Naive thymus-derived CD4-positive, alpha-beta T cell (primary cell): ENCODE results near the gene C9orf72. TPM values are rescaled to one million over a fixed set of nuclear protein-coding genes. Genes with fewer than 3 reads are reported as not detected.
A peak's percentile ranks its signal among the peaks of the same experiment; 100 is the strongest.

Source experiments
- ATAC-seq: fragments of 150-1000 bp; cut with Tn5 transposase; 2 replicates; pipeline ENCODE4 v1.10.0; 2021; ENCODE audit warnings: mild to moderate bottlenecking, moderate library complexity
- CTCF ChIA-PET: fragments of 350-600 bp; sonication (Branson Sonifier 250); formaldehyde crosslinking; loops from one replicate; lab custom pipeline; 2021; ENCODE audit warnings: antibody characterized with exemption; lab: Charles Lee
- POLR2A ChIA-PET: fragments of 350-600 bp; sonication (Branson Sonifier 250); formaldehyde crosslinking; loops from one replicate; lab custom pipeline; 2021; ENCODE audit warnings: antibody characterized with exemption, inconsistent platforms; lab: Charles Lee
- DNase-seq, 9 donors: peaks; one replicate each; pipeline versions ENCODE4 v3.0.0 to v3.0.0-alpha.2; 2020 to 2022; ENCODE audit warnings: mixed read lengths in 1 of 9
- H3K27ac ChIP-seq: one replicate; pipeline ENCODE4 v1.7.0; 2013; ENCODE audit warnings: mild to moderate bottlenecking, low read depth, low read length, moderate library complexity
- H3K27me3 ChIP-seq, 2 donors: one replicate each; pipeline ENCODE4 v1.7.0; 2013; ENCODE audit warnings: low read length in 2 of 2, mild to moderate bottlenecking in 2 of 2, moderate library complexity in 2 of 2; ENCODE audit not compliant: control insufficient read depth in 2 of 2, insufficient read depth in 2 of 2
- H3K36me3 ChIP-seq, 3 experiments: 1 replicate in 2 of 3; 2 replicates in 1 of 3; pipeline ENCODE4 v1.7.0; 2013; ENCODE audit warnings: low read length in 3 of 3, mild to moderate bottlenecking in 3 of 3, moderate library complexity in 1 of 3; ENCODE audit not compliant: insufficient read depth in 3 of 3, control insufficient read depth in 2 of 3
- H3K4me1 ChIP-seq, 2 donors: one replicate each; pipeline ENCODE4 v1.7.0; 2013; ENCODE audit warnings: low read length in 2 of 2, mild to moderate bottlenecking in 2 of 2, moderate library complexity in 1 of 2; ENCODE audit not compliant: control insufficient read depth in 2 of 2, insufficient read depth in 2 of 2
- H3K4me3 ChIP-seq: 2 replicates; pipeline ENCODE4 v1.7.0; 2013; ENCODE audit warnings: mild to moderate bottlenecking, low read length
- H3K9me3 ChIP-seq, 3 experiments: 1 replicate in 2 of 3; 2 replicates in 1 of 3; pipeline ENCODE4 v1.7.0; 2013; ENCODE audit warnings: low read length in 3 of 3; ENCODE audit not compliant: control insufficient read depth in 2 of 3
- H3K27ac Mint-ChIP-seq, 9 donors: one replicate each; pipeline ENCODE4 v1.8.0; 2020 to 2022; ENCODE audit warnings: mixed read lengths in 9 of 9, mild to moderate bottlenecking in 8 of 9, moderate library complexity in 5 of 9, inconsistent platforms in 2 of 9
- H3K27me3 Mint-ChIP-seq, 5 donors: one replicate each; pipeline ENCODE4 v1.8.0; 2021 to 2022; ENCODE audit warnings: mixed read lengths in 5 of 5, mild to moderate bottlenecking in 1 of 5
- H3K36me3 Mint-ChIP-seq, 5 donors: one replicate each; pipeline ENCODE4 v1.8.0; 2020 to 2022; ENCODE audit warnings: mixed read lengths in 5 of 5, mild to moderate bottlenecking in 3 of 5, inconsistent platforms in 1 of 5
- H3K4me1 Mint-ChIP-seq, 7 donors: one replicate each; pipeline ENCODE4 v1.8.0; 2020 to 2022; ENCODE audit warnings: mixed read lengths in 7 of 7, mild to moderate bottlenecking in 3 of 7, inconsistent platforms in 1 of 7
- H3K4me3 Mint-ChIP-seq, 10 donors: one replicate each; pipeline ENCODE4 v1.8.0; 2020 to 2022; ENCODE audit warnings: mild to moderate bottlenecking in 10 of 10, mixed read lengths in 10 of 10, moderate library complexity in 6 of 10, inconsistent platforms in 2 of 10
- H3K9me3 Mint-ChIP-seq, 11 donors: one replicate each; pipeline ENCODE4 v1.8.0; 2020 to 2022; ENCODE audit warnings: mixed read lengths in 11 of 11, mild to moderate bottlenecking in 4 of 11, inconsistent platforms in 1 of 11, moderate library complexity in 1 of 11
- intact Hi-C, 2 donors: fragments of 100-400 bp; cut with micrococcal nuclease; formaldehyde crosslinking; loops; one replicate each; pipeline ENCODE4 v1.15.1; 2023
- polyA plus RNA-seq, 2 donors: library from polyadenylated mRNA; unstranded; fragments of 300-500 nt; fragmentation: Illumina TruSeq; gene quantifications; one replicate each; pipeline ENCODE4 v1.2.3, GENCODE V29; 2021
- total RNA-seq, 6 experiments: library from RNA in 5 of 6; stranded (reverse) in 5 of 6; gene quantifications; 1 replicate in 5 of 6; 2 replicates in 1 of 6; pipeline ENCODE4 v1.2.3 and lab custom pipeline; 2021 to 2026

Gene C9orf72
- total and polyA plus RNA-seq, 7 experiments from 2014 or later, result 9.2 to 65.8 (median 25.9) TPM

- ATAC-seq (no peak), DNase-seq (no peak)
- H3K36me3 ChIP-seq, result peaks cover 0 to 4% (median 0%) of the 10 kb centered on the region in 3 experiments
- peak overlapping the region; percentile 96 to 100 (median 99) for H3K27ac Mint-ChIP-seq
- ChIA-PET POLR2A (interaction anchor here (1.2 to 1.9 kb wide), 3 partner anchors 9 to 679 kb away, joined by 3 to 6 read pairs (median 3); partner anchors contain the start of gene CAAP1), CTCF (no interaction called here)
- H3K4me3 ChIP-seq, result no peak overlapping the region
- peaks cover 19 to 58% (median 43%) of the 10 kb centered on the region in 7 donors for H3K4me1 Mint-ChIP-seq
- peaks cover 0 to 8% (median 2%) of the 10 kb centered on the region in 5 donors for H3K36me3 Mint-ChIP-seq
- peaks cover 0 to 2% (median 0%) of the 10 kb centered on the region in 5 donors for H3K27me3 Mint-ChIP-seq
- no peaks in the 10 kb centered on the region for H3K9me3 ChIP-seq
- H3K27me3 ChIP-seq, result no peaks in the 10 kb centered on the region
- H3K27ac ChIP-seq, result peak overlapping the region; percentile 99
- peaks cover 6 to 10% of the 10 kb centered on the region in 2 donors for H3K4me1 ChIP-seq
- H3K9me3 Mint-ChIP-seq, result peaks cover 0 to 6% (median 0%) of the 10 kb centered on the region in 11 donors
- peak overlapping the region; percentile 91 to 98 (median 96) for H3K4me3 Mint-ChIP-seq
- intact Hi-C loops, result loop anchor here (1.0 to 2.0 kb wide), 4 partner anchors 8 to 625 kb away; partner anchors contain the start of gene PLAA (in 1 of the 2)
Observed at GRCh38 chr9:27572061-27572460, 1.2 kb downstream of the C9orf72 start.

GRCh38 chr9:27571011-27571410 lies 2.3 kb downstream of the C9orf72 start:
- ChIA-PET CTCF (interaction anchor here (0.9 kb wide), 1 partner anchor 41 kb away, joined by 3 read pairs; no protein-coding TSS in a partner anchor), POLR2A (no interaction called here)
- peaks cover 6 to 10% of the 10 kb centered on the region in 2 donors for H3K4me1 ChIP-seq
- peak overlapping the region in 2 of 10 donors; percentile 22 to 40 for H3K4me3 Mint-ChIP-seq
- no peak overlapping the region for H3K4me3 ChIP-seq
- peaks cover 0 to 10% (median 0%) of the 10 kb centered on the region in 3 experiments for H3K36me3 ChIP-seq
- ATAC-seq, result no peak
- no peaks in the 10 kb centered on the region for H3K27me3 ChIP-seq
- peaks cover 4 to 16% (median 11%) of the 10 kb centered on the region in 5 donors for H3K36me3 Mint-ChIP-seq
- no peaks in the 10 kb centered on the region for H3K9me3 ChIP-seq
- peaks cover 0 to 6% (median 0%) of the 10 kb centered on the region in 11 donors for H3K9me3 Mint-ChIP-seq
- peak overlapping the region in 7 of 9 donors; percentile 24 to 99 (median 79) for H3K27ac Mint-ChIP-seq
- intact Hi-C loops, result no loop called here
- H3K27ac ChIP-seq, result no peak overlapping the region
- DNase-seq, result no peak
- peaks cover 0 to 2% (median 0%) of the 10 kb centered on the region in 5 donors for H3K27me3 Mint-ChIP-seq
- peaks cover 19 to 68% (median 48%) of the 10 kb centered on the region in 7 donors for H3K4me1 Mint-ChIP-seq

- Histone ChIP-seq H3K27me3 (no peaks in the 10 kb centered on the region), H3K4me1 (peaks cover 6% of the 10 kb centered on the region in 2 donors), H3K36me3 (peaks cover 0 to 10% (median 0%) of the 10 kb centered on the region in 3 experiments), H3K9me3 (no peaks in the 10 kb centered on the region), H3K27ac (no peak overlapping the region), H3K4me3 (no peak overlapping the region)
- ATAC-seq (no peak), DNase-seq (no peak)
- intact Hi-C loops, result no loop called here
- peaks cover 14 to 75% (median 49%) of the 10 kb centered on the region in 7 donors for H3K4me1 Mint-ChIP-seq
- peaks cover 0 to 6% (median 0%) of the 10 kb centered on the region in 11 donors for H3K9me3 Mint-ChIP-seq
- ChIA-PET POLR2A (no interaction called here), CTCF (no interaction called here)
- peaks cover 4 to 23% (median 16%) of the 10 kb centered on the region in 5 donors for H3K36me3 Mint-ChIP-seq
- peaks cover 0 to 2% (median 0%) of the 10 kb centered on the region in 5 donors for H3K27me3 Mint-ChIP-seq
- H3K4me3 Mint-ChIP-seq, result no peak overlapping the region
- H3K27ac Mint-ChIP-seq, result no peak overlapping the region
Observed at GRCh38 chr9:27569406-27569805, 3.9 kb downstream of the C9orf72 start.

- H3K36me3 ChIP-seq, result peaks cover 0 to 15% (median 0%) of the 10 kb centered on the region in 3 experiments
- H3K9me3 ChIP-seq, result no peaks in the 10 kb centered on the region
- peaks cover 6 to 58% (median 41%) of the 10 kb centered on the region in 7 donors for H3K4me1 Mint-ChIP-seq
- peaks cover 8 to 26% (median 24%) of the 10 kb centered on the region in 5 donors for H3K36me3 Mint-ChIP-seq
- no peaks in the 10 kb centered on the region for H3K27me3 ChIP-seq
- ATAC-seq (no peak), DNase-seq (no peak)
- no peaks in the 10 kb centered on the region for H3K9me3 Mint-ChIP-seq
- intact Hi-C loops, result loop anchor here in 1 of 2 donors (2.0 kb wide), 1 partner anchor 13 kb away; no protein-coding TSS in a partner anchor
- peak overlapping the region in 1 of 9 donors; percentile 26 for H3K27ac Mint-ChIP-seq
- H3K4me3 Mint-ChIP-seq, result no peak overlapping the region
- ChIA-PET POLR2A (no interaction called here), CTCF (no interaction called here)
- no peaks in the 10 kb centered on the region for H3K27me3 Mint-ChIP-seq
- no peak overlapping the region for H3K27ac ChIP-seq
- peaks cover 0 to 4% of the 10 kb centered on the region in 2 donors for H3K4me1 ChIP-seq
- no peak overlapping the region for H3K4me3 ChIP-seq
Observed at GRCh38 chr9:27566118-27566517, 7.2 kb downstream of the C9orf72 start.

DNA sequence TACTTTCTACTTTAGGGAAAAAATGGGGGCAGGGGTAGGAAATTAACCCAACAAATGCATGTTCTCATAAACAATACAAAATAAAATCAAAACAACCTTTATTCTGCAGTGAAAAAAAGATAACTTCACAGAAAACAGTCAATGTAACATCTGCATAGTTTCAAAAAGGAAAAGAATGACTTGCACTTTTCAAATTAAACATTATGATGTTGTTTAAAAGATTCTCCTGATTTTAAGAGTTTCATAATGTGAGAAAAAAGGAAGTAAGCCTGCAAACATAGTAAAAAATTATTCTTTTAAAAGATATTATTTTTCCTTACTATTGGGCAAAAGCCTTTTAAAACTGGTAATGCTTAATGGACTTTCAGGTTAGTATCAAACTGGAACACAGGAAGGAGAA lies 7.6 kb downstream of the C9orf72 start:
- H3K4me3 Mint-ChIP-seq, result peak overlapping the region in 3 of 10 donors; percentile 23 to 73 (median 72)
- no peaks in the 10 kb centered on the region for H3K27me3 Mint-ChIP-seq
- Histone ChIP-seq H3K9me3 (no peaks in the 10 kb centered on the region), H3K27me3 (no peaks in the 10 kb centered on the region), H3K36me3 (peaks cover 0 to 19% (median 0%) of the 10 kb centered on the region in 3 experiments), H3K27ac (peak overlapping the region; percentile 12), H3K4me3 (no peak overlapping the region), H3K4me1 (peaks cover 0 to 4% of the 10 kb centered on the region in 2 donors)
- peaks cover 2 to 54% (median 37%) of the 10 kb centered on the region in 7 donors for H3K4me1 Mint-ChIP-seq
- ATAC-seq (no peak), DNase-seq (no peak)
- intact Hi-C loops, result loop anchor here in 1 of 2 donors (2.0 kb wide), 1 partner anchor 13 kb away; no protein-coding TSS in a partner anchor
- ChIA-PET CTCF (no interaction called here), POLR2A (no interaction called here)
- peak overlapping the region in 8 of 9 donors; percentile 39 to 89 (median 79) for H3K27ac Mint-ChIP-seq
- no peaks in the 10 kb centered on the region for H3K9me3 Mint-ChIP-seq
- H3K36me3 Mint-ChIP-seq, result peaks cover 8 to 28% (median 25%) of the 10 kb centered on the region in 5 donors

GRCh38 chr9:27564670-27565069 lies 8.6 kb downstream of the C9orf72 start:
- Histone ChIP-seq H3K27me3 (no peaks in the 10 kb centered on the region), H3K27ac (peak overlapping the region; percentile 12), H3K36me3 (peaks cover 0 to 23% (median 0%) of the 10 kb centered on the region in 3 experiments), H3K4me3 (no peak overlapping the region), H3K4me1 (peaks cover 0 to 4% of the 10 kb centered on the region in 2 donors), H3K9me3 (no peaks in the 10 kb centered on the region)
- H3K9me3 Mint-ChIP-seq, result no peaks in the 10 kb centered on the region
- intact Hi-C loops, result loop anchor here in 1 of 2 donors (1.0 to 5.0 kb wide), 2 partner anchors 8 to 52 kb away; no protein-coding TSS in a partner anchor
- no peaks in the 10 kb centered on the region for H3K27me3 Mint-ChIP-seq
- H3K27ac Mint-ChIP-seq, result peak overlapping the region in 8 of 9 donors; percentile 49 to 94 (median 82)
- peaks cover 8 to 28% (median 25%) of the 10 kb centered on the region in 5 donors for H3K36me3 Mint-ChIP-seq
- H3K4me1 Mint-ChIP-seq, result peaks cover 2 to 46% (median 36%) of the 10 kb centered on the region in 7 donors
- DNase-seq (peak in 5 of 9 donors; percentile 11 to 22 (median 18)), ATAC-seq (peak; percentile 64)
- ChIA-PET CTCF (no interaction called here), POLR2A (no interaction called here)
- peak overlapping the region in 9 of 10 donors; percentile 18 to 75 (median 66) for H3K4me3 Mint-ChIP-seq
